HG03558 (cell line): ENCODE results near the gene CHRNA9.
"Not testable (repeated sequence)": the region's sequence is repeated elsewhere in the genome, so short reads cannot be mapped to it uniquely, and the experiment has no call there.

ENCODE experiments used
- ATAC-seq: cut with Tn5 transposase; IDR thresholded peaks from one replicate; pipeline ENCODE4 v1.9.1; 2021; ENCODE audit warnings: moderate number of reproducible peaks; ENCODE audit not compliant: unreplicated experiment; ENCODE audit errors: extremely low read depth

CHRNA9 gene

GRCh38 chr4:40377512-40378365 is 42.6 kb downstream of the CHRNA9 start:
- no peak for ATAC-seq

DNA sequence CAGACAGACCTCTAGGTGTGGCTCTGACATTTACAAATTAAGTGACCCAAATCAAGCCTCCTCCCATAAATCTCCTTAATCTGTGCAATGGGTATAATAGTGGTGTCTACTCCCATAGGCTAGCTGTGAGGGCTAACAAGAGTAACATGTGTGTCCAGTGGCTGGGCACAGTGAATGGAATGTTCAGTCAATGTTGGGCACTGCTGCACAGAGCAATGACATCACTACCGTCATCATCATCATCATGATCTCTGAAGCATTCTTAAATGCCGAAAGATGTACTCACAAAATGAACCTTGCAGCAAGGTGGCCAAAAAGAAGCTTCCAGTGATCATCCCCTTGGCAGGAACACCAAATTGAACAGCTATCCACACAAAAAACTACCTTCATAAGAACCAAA is 43.5 kb downstream of the CHRNA9 start:
- ATAC-seq = no peak

DNA sequence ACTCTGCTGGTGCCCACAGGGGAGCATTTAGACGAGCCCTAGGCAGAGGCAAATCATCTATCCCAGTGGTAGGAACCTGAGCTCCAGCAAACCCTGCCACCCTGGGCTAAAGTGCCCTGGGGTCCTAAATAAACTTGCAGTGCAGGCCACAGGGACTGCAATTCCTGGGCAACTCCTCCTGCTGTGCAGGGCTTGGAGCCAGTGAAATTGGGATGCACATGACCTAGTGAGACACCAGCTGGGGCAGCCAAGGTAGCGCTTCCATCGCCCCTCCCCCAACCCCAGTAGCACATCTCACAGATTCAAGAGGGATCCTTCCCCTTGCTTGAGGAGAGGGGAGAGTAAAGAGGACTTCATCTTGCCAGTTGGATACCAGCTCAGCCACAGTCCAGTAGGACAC is 44.1 kb downstream of the CHRNA9 start:
- no peak for ATAC-seq

DNA sequence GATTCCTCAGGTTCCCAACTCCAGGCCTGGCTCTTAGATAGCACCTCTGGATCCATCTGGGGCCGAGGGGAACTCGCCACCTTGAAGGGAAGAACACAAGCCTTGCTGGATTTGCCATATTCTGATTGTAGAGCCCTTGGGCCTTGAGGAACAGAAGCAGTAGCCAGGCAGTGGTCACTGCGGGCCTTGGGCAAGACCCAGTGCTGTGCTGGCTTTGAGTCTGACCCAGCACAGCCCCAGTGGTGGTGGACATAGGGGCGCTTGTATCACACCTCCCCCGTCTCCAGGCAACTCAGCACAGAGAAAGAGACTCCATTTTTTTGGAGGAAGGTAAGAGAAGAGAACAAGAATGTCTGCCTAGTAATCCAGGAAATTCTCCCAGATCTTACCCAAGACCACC is 45.5 kb downstream of the CHRNA9 start:
- no peak for ATAC-seq

DNA sequence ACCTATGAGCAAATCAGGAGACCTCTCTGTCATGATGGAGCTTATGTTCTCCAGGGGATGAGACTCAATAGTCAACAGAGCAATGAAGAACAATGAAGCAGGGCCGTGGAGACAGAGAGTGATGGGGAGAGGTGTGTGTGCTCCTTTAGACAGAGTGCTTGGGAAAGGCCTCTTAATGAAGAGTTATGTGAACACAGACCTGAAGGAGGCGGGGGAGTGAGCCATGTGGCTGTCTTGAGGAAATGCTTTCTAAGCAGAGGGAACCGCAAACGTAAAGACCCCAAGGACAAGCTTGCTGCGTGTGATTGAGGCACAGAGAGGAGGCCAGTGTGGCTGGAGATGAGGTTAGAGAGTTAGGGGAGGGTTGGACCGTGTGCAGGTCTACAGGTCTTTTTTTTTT is 53.1 kb downstream of the CHRNA9 start:
- no peak for ATAC-seq

DNA sequence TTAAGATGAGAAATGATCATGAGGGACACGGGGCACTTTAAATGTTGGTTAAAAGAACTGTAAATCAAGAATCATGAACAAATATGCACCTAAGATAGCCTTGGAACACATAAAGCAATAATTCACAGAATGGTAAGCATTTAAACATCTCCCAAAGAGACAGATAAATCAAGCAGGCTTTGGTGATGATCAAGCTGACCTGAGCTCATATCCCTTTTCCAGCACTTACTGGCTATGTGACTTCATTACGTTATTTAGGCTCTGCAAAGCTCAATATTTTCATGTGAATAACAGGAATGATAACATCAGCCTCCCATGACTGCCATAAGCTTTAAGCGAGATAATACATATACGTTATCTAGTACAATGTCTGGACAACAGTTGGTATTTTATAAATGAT is 54.9 kb downstream of the CHRNA9 start:
- no peak for ATAC-seq

GRCh38 chr4:40392241-40392640 is 57.1 kb downstream of the CHRNA9 start:
- ATAC-seq = not testable (repeated sequence)

DNA sequence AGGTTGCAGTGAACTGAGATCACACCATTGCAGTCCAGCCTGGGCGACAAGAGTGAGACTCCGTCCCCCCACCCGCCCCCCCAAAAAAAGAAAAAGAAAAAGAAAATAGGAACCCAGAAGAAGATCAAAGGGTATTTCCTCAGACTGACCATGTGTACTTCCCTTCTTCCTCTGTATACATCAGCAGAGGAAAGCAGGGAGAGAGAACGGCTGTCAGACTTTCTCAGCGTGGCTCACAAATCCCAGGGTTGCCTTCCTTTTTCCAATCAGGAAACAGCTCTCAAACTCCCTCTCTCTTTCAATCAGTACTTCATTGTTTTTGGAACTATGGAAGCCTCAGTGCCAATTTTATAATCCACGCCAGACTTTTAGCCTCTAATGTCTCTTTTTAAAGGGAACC is 59.1 kb downstream of the CHRNA9 start:
- no peak for ATAC-seq

DNA sequence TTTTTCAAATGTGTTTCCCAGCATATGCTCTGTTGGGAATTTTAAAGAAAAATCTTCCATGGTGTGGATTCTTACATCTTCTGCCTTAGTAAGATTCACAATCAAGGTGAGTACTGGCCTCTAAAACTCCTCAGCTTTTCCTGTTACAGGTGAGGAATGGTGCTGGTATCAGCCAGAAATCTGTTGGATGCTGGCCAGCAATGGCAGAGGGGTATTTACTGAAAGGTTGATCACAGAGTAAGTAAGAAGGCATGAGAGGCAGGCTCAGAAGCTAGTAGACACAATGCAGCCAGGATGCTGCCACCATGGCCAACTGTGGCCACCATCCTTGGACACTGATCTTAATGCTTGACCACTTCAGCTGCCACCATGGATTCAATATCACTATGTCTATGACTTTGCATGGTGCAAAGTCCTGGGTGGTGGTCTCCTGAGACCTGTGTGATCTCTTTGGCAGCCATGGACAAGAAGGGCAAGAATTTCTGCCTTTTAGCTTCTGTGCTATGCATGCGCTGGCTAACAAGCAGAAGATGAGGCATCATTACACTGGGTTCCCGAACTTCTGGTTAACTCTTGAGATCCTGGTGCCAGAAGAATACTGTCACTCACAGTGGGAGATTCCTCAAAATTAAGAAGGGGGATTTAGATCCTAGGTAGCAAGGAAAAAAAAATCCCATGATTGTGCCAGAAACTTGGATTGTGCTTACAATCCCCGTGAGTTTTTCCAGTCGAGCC is 60.2 kb downstream of the CHRNA9 start:
- no peak for ATAC-seq

GRCh38 chr4:40395908-40396793 is 61.0 kb downstream of the CHRNA9 start:
- no peak for ATAC-seq

DNA sequence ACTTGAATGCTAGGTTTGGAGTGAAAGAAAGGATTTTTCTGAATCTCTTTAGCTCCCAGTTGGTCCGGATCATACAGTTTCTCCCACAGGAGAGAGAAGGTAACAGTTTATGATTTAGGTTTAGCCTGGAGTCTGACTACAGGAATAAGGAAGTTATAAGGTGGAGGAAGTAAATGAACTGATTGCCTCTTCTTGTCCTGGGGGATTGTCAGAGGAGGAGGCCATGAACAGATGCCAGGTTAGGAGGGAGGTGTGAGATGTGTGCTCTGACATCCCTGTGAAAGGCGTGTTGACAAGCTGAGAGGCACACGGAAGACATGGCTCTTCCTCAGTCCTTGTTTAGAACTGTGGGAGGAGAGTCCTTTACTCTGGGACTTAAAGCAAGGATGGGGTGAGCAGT is 64.4 kb downstream of the CHRNA9 start:
- no peak for ATAC-seq

GRCh38 chr4:40401096-40401495 is 66.0 kb downstream of the CHRNA9 start:
- no peak for ATAC-seq

DNA sequence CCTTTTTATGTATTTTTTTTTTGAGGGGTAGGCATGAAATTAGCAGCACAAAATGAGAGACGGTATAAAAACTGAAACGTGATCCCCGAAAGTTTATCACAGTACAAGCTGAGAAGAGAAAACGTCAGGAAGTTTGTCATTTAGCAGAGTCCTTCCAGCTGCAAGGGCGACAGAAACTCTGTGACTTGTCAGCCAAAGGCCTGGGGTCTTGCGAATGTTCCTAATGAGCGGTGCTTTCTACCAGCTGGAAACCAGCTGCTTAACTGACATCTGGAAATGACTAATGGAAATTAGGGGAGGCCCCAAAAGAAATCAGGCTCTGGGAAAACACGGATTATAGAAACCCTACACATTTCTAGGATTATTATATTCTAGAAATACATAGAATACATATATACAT is 66.5 kb downstream of the CHRNA9 start:
- no peak for ATAC-seq

DNA sequence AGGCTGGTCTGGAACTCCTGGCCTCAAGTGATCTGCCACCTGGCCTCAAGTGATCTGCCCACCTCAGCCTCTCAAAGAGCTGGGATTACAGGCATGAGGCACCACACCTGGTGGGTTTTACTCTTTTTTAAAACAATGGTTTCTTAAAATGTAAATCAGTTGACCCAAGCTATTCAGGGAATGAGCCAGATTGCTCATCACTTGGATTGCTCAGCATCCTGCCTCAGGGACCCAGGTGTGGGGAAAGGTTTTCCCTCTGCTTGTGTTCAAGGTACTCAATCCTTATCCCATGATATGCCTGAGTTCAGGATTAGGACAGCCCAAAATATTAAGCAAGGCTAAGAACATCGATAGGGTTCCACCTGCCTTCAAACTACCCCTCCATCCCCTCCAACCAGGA is 67.4 kb downstream of the CHRNA9 start:
- no peak for ATAC-seq

DNA sequence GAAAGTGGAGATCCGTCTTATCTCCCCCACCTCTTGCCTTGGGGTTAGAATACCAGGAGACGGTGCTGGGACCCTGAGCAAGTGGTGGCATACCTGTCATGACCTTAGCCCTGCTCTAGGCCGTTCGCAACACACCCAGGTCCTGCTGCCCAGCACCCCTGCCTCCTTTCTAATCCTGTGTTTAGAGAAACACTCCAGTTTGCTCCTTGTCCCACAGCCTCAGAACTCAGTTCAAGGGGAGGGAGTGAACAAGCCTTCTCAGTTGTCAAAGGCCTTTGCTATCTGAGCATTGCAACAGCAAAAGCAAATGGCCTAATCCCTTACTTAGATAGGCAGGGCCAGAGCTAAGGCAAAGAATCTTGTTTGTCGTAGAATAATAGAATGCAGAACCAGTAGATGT is 67.9 kb downstream of the CHRNA9 start:
- no peak for ATAC-seq
